Activated naive CD8-positive, alpha-beta T cell treated with anti-CD3 and anti-CD28 coated beads, Interleukin-2, amount 50 U/mL, for 16 hours (primary cell): ENCODE data around the gene ATP2C1.

ENCODE experiments used
- DNase-seq: peaks from one replicate; pipeline ENCODE4 v3.0.0-alpha.2; 2020; ENCODE audit warnings: low read depth, low spot score

Gene ATP2C1

GRCh38 chr3:130895690-130896488, 2.0 kb downstream of the ATP2C1 start:
- DNase-seq, result no peak

GRCh38 chr3:130897316-130897715, 3.4 kb downstream of the ATP2C1 start:
- DNase-seq, result no peak

- DNase-seq, result no peak
These were observed 7.1 kb downstream of the ATP2C1 start for GRCh38 chr3:130900959-130901358.

- DNase-seq, result no peak
These were observed 7.8 kb downstream of the ATP2C1 start for GRCh38 chr3:130901463-130902204.

GRCh38 chr3:130903412-130903908, 9.6 kb downstream of the ATP2C1 start:
- no peak for DNase-seq

GRCh38 chr3:130904491-130904890, 10.6 kb downstream of the ATP2C1 start:
- no peak for DNase-seq

- no peak for DNase-seq
These were observed 11.7 kb downstream of the ATP2C1 start for GRCh38 chr3:130905551-130905950.

- DNase-seq, result no peak
These were observed 12.6 kb downstream of the ATP2C1 start for GRCh38 chr3:130906374-130906995.

GRCh38 chr3:130907500-130907899, 13.6 kb downstream of the ATP2C1 start:
- no peak for DNase-seq

GRCh38 chr3:130907966-130908365, 14.1 kb downstream of the ATP2C1 start:
- DNase-seq, result no peak

- no peak for DNase-seq
These were observed 21.8 kb downstream of the ATP2C1 start for GRCh38 chr3:130915567-130916292.

GRCh38 chr3:130916507-130917167, 22.8 kb downstream of the ATP2C1 start:
- DNase-seq, result no peak

GRCh38 chr3:130918328-130918727, 24.4 kb downstream of the ATP2C1 start:
- DNase-seq, result no peak

GRCh38 chr3:130925628-130926027, 31.7 kb downstream of the ATP2C1 start:
- no peak for DNase-seq

- DNase-seq, result no peak
These were observed 32.6 kb downstream of the ATP2C1 start for GRCh38 chr3:130926504-130926903.

- no peak for DNase-seq
These were observed 35.9 kb downstream of the ATP2C1 start for GRCh38 chr3:130929804-130930203.

GRCh38 chr3:130932979-130933378, 39.1 kb downstream of the ATP2C1 start:
- DNase-seq, result no peak

- no peak for DNase-seq
These were observed 40.0 kb downstream of the ATP2C1 start for GRCh38 chr3:130933801-130934345.

GRCh38 chr3:130934442-130935089, 40.7 kb downstream of the ATP2C1 start:
- DNase-seq, result no peak

GRCh38 chr3:130935761-130936492, 42.0 kb downstream of the ATP2C1 start:
- DNase-seq, result no peak
